Smooth muscle cell (in vitro differentiated cells): Measurements from ENCODE around the gene TOM1. TPM values are rescaled to one million over a fixed set of nuclear protein-coding genes. Genes with fewer than 3 reads are reported as not detected.

Experiments used
- DNase-seq: peaks from one replicate; lab custom pipeline; 2025; ENCODE audit not compliant: unreplicated experiment; lab: John Stamatoyannopoulos, UW
- H2AFZ ChIP-seq: fragments of 200-600 bp; sonication (generic); 2 replicates; pipeline ENCODE4 v1.6.0; 2016; ENCODE audit warnings: antibody characterized with exemption, low read depth, mild to moderate bottlenecking
- H3F3A ChIP-seq: fragments of 200-600 bp; sonication (generic); 2 replicates; pipeline ENCODE4 v1.6.0; 2017; ENCODE audit warnings: antibody characterized with exemption, low read depth
- H3K27ac ChIP-seq: fragments of 200-600 bp; sonication (generic); 2 replicates; pipeline ENCODE4 v1.5.1; 2016; ENCODE audit warnings: low read depth, mild to moderate bottlenecking
- H3K27me3 ChIP-seq: fragments of 200-600 bp; sonication (generic); 2 replicates; pipeline ENCODE4 v1.6.1; 2016; ENCODE audit warnings: low read depth, mild to moderate bottlenecking
- H3K36me3 ChIP-seq: fragments of 200-600 bp; sonication (generic); 2 replicates; pipeline ENCODE4 v1.5.1; 2016; ENCODE audit warnings: low read depth
- H3K4me1 ChIP-seq: fragments of 200-600 bp; sonication (generic); 2 replicates; pipeline ENCODE4 v1.5.1; 2016; ENCODE audit warnings: low read depth
- H3K4me2 ChIP-seq: fragments of 200-600 bp; sonication (generic); 2 replicates; pipeline ENCODE4 v1.6.0; 2016; ENCODE audit warnings: mild to moderate bottlenecking
- H3K4me3 ChIP-seq: fragments of 200-600 bp; sonication (generic); 2 replicates; pipeline ENCODE4 v1.5.1; 2016; ENCODE audit warnings: mild to moderate bottlenecking
- H3K79me2 ChIP-seq: fragments of 200-600 bp; sonication (generic); 2 replicates; pipeline ENCODE4 v1.6.0; 2016; ENCODE audit warnings: low read depth, mild to moderate bottlenecking
- H3K9ac ChIP-seq: fragments of 200-600 bp; sonication (generic); 2 replicates; pipeline ENCODE4 v1.6.0; 2016; ENCODE audit warnings: low read depth
- H3K9me3 ChIP-seq: fragments of 200-600 bp; sonication (generic); replicated peaks from 2 replicates; pipeline ENCODE4 v1.5.1; 2016; ENCODE audit warnings: low read depth
- H4K20me1 ChIP-seq: fragments of 200-600 bp; sonication (generic); 2 replicates; pipeline ENCODE4 v1.6.0; 2016; ENCODE audit warnings: low read depth
- CTCF ChIP-seq: fragments of 200-600 bp; sonication (generic); IDR thresholded peaks from 2 replicates; pipeline ENCODE4 v1.5.1; 2017; ENCODE audit warnings: borderline replicate concordance, mild to moderate bottlenecking, antibody characterized with exemption; ENCODE audit not compliant: insufficient read depth, poor library complexity, severe bottlenecking
- WGBS: methylation state at CpG from one replicate; pipeline ENCODE4 v1.1.7; 2016; ENCODE audit warnings: low lambda C conversion rate; 5-methylcytosine and 5-hydroxymethylcytosine counted together
- polyA plus RNA-seq: library from polyadenylated mRNA; unstranded; fragments of >200 nt; fragmentation: Nextera tagmentation; extraction: Ambion mirVana; gene quantifications from 2 replicates; pipeline ENCODE4 v1.2.1, GENCODE V29; 2016
- total RNA-seq: library from RNA; depleted of rRNA; stranded (reverse); fragments of >200 nt; gene quantifications from 2 replicates; pipeline ENCODE4 v1.2.3, GENCODE V29; 2014

The TOM1 gene
- total and polyA plus RNA-seq, 2 experiments from 2014 or later: 86.1 to 127 TPM

GRCh38 chr22:35324762-35325161, 25.1 kb downstream of the TOM1 start:
- DNase-seq: no peak
- Histone ChIP-seq H3K9ac (no peak overlapping the region), H3K4me3 (no peak overlapping the region), H4K20me1 (peaks cover 25% of the 10 kb centered on the region), H3K9me3 (no peaks in the 10 kb centered on the region), H3K4me2 (no peak overlapping the region), H2AFZ (no peak overlapping the region), H3K27me3 (no peaks in the 10 kb centered on the region), H3K36me3 (no peaks in the 10 kb centered on the region), H3K79me2 (no peaks in the 10 kb centered on the region), H3K27ac (no peak overlapping the region), H3K4me1 (no peaks in the 10 kb centered on the region), H3F3A (no peaks in the 10 kb centered on the region)
- TF ChIP-seq CTCF: no peak
- WGBS: 95% methylated on average over 4 of the region's 4 CpGs

- no peaks in the 10 kb centered on the region for H3K79me2 ChIP-seq
- 98% methylated on average over 5 of the region's 5 CpGs for WGBS
- no peaks in the 10 kb centered on the region for H3F3A ChIP-seq
- no peak for DNase-seq
- H3K27ac ChIP-seq: no peak overlapping the region
- no peaks in the 10 kb centered on the region for H3K9me3 ChIP-seq
- peaks cover 21% of the 10 kb centered on the region for H4K20me1 ChIP-seq
- no peaks in the 10 kb centered on the region for H3K4me1 ChIP-seq
- no peak for TF ChIP-seq CTCF
- H3K27me3 ChIP-seq: no peaks in the 10 kb centered on the region
- H3K4me2 ChIP-seq: no peak overlapping the region
- H3K36me3 ChIP-seq: no peaks in the 10 kb centered on the region
- H3K9ac ChIP-seq: no peak overlapping the region
- no peak overlapping the region for H2AFZ ChIP-seq
- no peak overlapping the region for H3K4me3 ChIP-seq
Observed at GRCh38 chr22:35325209-35325608, 25.5 kb downstream of the TOM1 start.

GRCh38 chr22:35326854-35327562, 27.3 kb downstream of the TOM1 start:
- TF ChIP-seq CTCF: no peak
- Histone ChIP-seq H3F3A (no peaks in the 10 kb centered on the region), H4K20me1 (peaks cover 9% of the 10 kb centered on the region), H3K27me3 (no peaks in the 10 kb centered on the region), H3K79me2 (no peaks in the 10 kb centered on the region), H3K4me2 (no peak overlapping the region), H3K4me3 (no peak overlapping the region), H3K9me3 (no peaks in the 10 kb centered on the region), H2AFZ (no peak overlapping the region), H3K36me3 (peaks cover 4% of the 10 kb centered on the region), H3K9ac (no peak overlapping the region), H3K27ac (no peak overlapping the region), H3K4me1 (no peaks in the 10 kb centered on the region)
- WGBS: 96% methylated on average over 14 of the region's 17 CpGs
- no peak for DNase-seq
